ENCODE measurements around the gene RBM20.

The RBM20 gene

DNA sequence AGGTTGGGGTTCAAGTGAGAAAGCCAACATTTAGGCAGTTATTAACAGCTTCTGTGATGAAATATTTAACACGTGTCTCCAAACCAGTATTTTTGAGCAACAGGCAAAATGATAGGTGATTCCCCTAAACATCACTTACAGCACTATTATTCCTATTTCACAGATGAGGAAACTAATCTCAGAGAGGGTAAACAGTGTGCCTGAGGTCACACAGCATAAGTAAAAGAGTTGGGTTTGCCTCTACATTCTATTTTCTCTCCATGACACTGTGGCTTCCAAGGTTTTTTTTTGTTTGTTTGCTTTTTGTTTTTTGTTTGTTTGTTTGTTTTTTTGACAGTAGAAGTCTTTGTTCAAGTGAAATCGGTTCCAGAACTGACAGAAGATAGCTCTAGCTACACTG, 184.4 kb downstream of the RBM20 start:
- Histone ChIP-seq H3K27ac (no peak overlapping the region), H3K36me3 (no peaks in the 10 kb centered on the region), H3K27me3 (ENCODE audit: insufficient read depth, low read depth, severe bottlenecking) (no peaks in the 10 kb centered on the region), H3K9me3 (ENCODE audit: severe bottlenecking) (no peaks in the 10 kb centered on the region), H3K4me3 (ENCODE audit: low read depth, low read length) (no peak overlapping the region)
- no peak for DNase-seq
- no peak for TF ChIP-seq CTCF (IDR thresholded peaks at IDR 0.05; ENCODE audit: low read depth, low read length)

- Histone ChIP-seq H3K9me3 (ENCODE audit: severe bottlenecking) (no peaks in the 10 kb centered on the region), H3K27me3 (ENCODE audit: insufficient read depth, low read depth, severe bottlenecking) (no peaks in the 10 kb centered on the region), H3K4me3 (ENCODE audit: low read depth, low read length) (no peak overlapping the region), H3K27ac (no peak overlapping the region), H3K36me3 (no peaks in the 10 kb centered on the region)
- no peak for TF ChIP-seq CTCF (IDR thresholded peaks at IDR 0.05; ENCODE audit: low read depth, low read length)
- DNase-seq = no peak
These were observed 185.7 kb downstream of the RBM20 start for GRCh38 chr10:110829721-110830410.

DNA sequence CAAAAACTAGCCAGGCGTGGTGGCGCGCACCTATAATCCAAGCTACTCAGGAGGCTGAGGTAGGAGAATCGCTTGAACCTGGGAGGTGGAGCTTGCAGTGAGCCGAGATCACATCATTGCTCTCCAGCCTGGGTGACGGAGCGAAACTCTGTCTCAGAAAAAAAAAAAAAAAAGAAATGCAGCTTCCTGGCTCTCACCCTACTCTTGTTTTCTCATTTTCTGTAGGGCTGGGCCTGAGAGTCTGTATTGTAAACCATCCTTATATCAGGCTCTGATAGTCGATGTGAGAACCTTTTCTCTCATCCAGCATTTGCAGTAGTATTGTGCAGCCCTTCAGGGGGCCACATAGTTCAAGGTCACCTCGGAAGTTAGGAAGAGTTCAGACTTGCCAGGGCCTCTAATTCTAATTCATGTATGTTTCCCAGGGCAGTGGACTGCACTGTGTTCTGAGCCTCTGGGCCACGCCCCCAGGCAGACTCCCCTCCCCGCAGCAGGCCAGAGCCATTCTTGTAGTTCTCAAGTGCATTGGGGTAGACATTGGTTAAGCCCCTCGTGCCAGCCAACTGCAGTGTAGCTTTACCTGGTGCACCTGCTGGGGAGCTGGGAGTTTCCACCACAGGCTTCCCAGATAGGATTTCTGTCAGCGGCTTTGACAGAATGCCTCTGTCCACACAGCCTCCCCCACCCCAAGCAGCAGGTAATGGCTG, 189.3 kb downstream of the RBM20 start:
- Histone ChIP-seq H3K27ac (no peak overlapping the region), H3K9me3 (ENCODE audit: severe bottlenecking) (no peaks in the 10 kb centered on the region), H3K27me3 (ENCODE audit: insufficient read depth, low read depth, severe bottlenecking) (no peaks in the 10 kb centered on the region), H3K36me3 (no peaks in the 10 kb centered on the region), H3K4me3 (ENCODE audit: low read depth, low read length) (no peak overlapping the region)
- no peak for DNase-seq
- TF ChIP-seq CTCF (IDR thresholded peaks at IDR 0.05; ENCODE audit: low read depth, low read length) = no peak

GRCh38 chr10:110833941-110834628, 189.9 kb downstream of the RBM20 start:
- no peaks in the 10 kb centered on the region for H3K36me3 ChIP-seq
- no peaks in the 10 kb centered on the region for H3K27me3 ChIP-seq (ENCODE audit: insufficient read depth, low read depth, severe bottlenecking)
- no peaks in the 10 kb centered on the region for H3K9me3 ChIP-seq (ENCODE audit: severe bottlenecking)
- TF ChIP-seq CTCF (IDR thresholded peaks at IDR 0.05; ENCODE audit: low read depth, low read length) = no peak
- H3K4me3 ChIP-seq (ENCODE audit: low read depth, low read length) = no peak overlapping the region
- no peak for DNase-seq
- H3K27ac ChIP-seq = no peak overlapping the region

DNA sequence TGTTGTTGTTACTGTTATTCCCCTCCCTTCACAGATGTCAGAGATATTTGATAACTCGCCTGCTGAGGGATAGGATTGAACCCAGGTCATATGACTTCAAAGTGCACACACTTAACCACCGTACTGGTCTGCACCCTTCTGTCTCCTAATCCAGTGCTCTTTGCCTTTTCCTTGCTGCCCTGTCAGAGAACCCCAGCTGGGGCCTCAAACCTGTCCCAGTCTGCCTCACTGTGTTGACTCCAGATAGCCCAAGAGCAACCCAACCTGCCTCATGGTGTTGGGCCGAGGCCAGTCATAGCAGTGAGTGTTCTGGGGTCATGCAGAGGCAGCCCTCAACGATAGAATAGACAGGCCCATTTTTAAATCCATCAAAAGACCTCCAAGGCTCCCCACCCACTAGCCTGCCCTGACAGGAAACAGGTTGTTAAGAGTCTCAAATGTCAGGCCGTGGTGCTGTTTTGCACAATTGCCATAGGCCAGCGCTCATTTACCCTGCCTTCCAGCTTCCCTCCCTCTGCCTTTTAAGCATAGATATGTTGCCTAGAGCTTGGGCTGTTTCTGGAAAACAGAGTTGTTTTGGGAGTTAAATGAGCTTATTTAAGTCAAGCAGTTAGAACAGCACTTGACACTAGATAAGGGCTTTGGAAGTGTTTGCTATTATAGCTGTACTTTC, 190.6 kb downstream of the RBM20 start:
- DNase-seq = no peak
- TF ChIP-seq CTCF (IDR thresholded peaks at IDR 0.05; ENCODE audit: low read depth, low read length) = no peak
- Histone ChIP-seq H3K4me3 (ENCODE audit: low read depth, low read length) (no peak overlapping the region), H3K27ac (no peak overlapping the region), H3K9me3 (ENCODE audit: severe bottlenecking) (no peaks in the 10 kb centered on the region), H3K36me3 (no peaks in the 10 kb centered on the region), H3K27me3 (ENCODE audit: insufficient read depth, low read depth, severe bottlenecking) (no peaks in the 10 kb centered on the region)

Measured in WERI-Rb-1 (cell line).